Sigmoid colon (tissue), 4 donors: ENCODE results near the gene SND1.

Experiments used
- EP300 ChIP-seq, 4 donors: sonication (generic); formaldehyde crosslinking; IDR thresholded peaks; one replicate each; pipeline ENCODE4 v1.6.1; 2017; ENCODE audit warnings: antibody characterized with exemption in 4 of 4
- POLR2A ChIP-seq, 2 donors: fragments of 450-650 bp; IDR thresholded peaks; one replicate each; pipeline ENCODE4 v1.6.1; 2016; ENCODE audit warnings: antibody characterized with exemption in 2 of 2, mild to moderate bottlenecking in 2 of 2, moderate library complexity in 2 of 2
- POLR2AphosphoS5 ChIP-seq, 4 donors: sonication (generic); formaldehyde crosslinking; IDR thresholded peaks; one replicate each; pipeline ENCODE4 v1.6.1; 2017; ENCODE audit warnings: antibody characterized with exemption in 4 of 4
- TF ChIP-seq, protein P1 (sequence below), 4 experiments: fragments of 450-650 bp in 3 of 4; fragments of 200-600 bp in 1 of 4; IDR thresholded peaks; one replicate each; pipeline ENCODE4 v1.5.1; 2016 to 2019; ENCODE audit warnings: antibody characterized with exemption in 4 of 4, mild to moderate bottlenecking in 3 of 4, moderate library complexity in 2 of 4

GRCh38 chr7:127953423-127954356 is 301.7 kb downstream of the SND1 start:
- TF ChIP-seq POLR2A (IDR thresholded peaks at IDR 0.05), result no peak
- TF ChIP-seq, protein P1, sequence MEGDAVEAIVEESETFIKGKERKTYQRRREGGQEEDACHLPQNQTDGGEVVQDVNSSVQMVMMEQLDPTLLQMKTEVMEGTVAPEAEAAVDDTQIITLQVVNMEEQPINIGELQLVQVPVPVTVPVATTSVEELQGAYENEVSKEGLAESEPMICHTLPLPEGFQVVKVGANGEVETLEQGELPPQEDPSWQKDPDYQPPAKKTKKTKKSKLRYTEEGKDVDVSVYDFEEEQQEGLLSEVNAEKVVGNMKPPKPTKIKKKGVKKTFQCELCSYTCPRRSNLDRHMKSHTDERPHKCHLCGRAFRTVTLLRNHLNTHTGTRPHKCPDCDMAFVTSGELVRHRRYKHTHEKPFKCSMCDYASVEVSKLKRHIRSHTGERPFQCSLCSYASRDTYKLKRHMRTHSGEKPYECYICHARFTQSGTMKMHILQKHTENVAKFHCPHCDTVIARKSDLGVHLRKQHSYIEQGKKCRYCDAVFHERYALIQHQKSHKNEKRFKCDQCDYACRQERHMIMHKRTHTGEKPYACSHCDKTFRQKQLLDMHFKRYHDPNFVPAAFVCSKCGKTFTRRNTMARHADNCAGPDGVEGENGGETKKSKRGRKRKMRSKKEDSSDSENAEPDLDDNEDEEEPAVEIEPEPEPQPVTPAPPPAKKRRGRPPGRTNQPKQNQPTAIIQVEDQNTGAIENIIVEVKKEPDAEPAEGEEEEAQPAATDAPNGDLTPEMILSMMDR (IDR thresholded peaks at IDR 0.05), result no peak
- TF ChIP-seq EP300 (IDR thresholded peaks at IDR 0.05), result no peak
- no peak for TF ChIP-seq POLR2AphosphoS5 (IDR thresholded peaks at IDR 0.05)
